Panc1 (cell line): ENCODE results near the gene SYF2. TPM values are rescaled to one million over a fixed set of nuclear protein-coding genes. Genes with fewer than 3 reads are reported as not detected.
"Not testable (repeated sequence)": the region's sequence is repeated elsewhere in the genome, so short reads cannot be mapped to it uniquely, and the experiment has no call there.

Experiments
- ATAC-seq: fragments of 200-7000 bp; cut with Tn5 transposase; 2 replicates; pipeline ENCODE4 v1.9.1; 2020; ENCODE audit warnings: mild to moderate bottlenecking, moderate library complexity
- BruUV-seq: library from RNA; stranded (reverse); fragments of 400-500 nt; replicated peaks from 2 replicates; lab custom pipeline; 2021; lab: Mats Ljungman, UMichigan
- CTCF ChIA-PET: fragments of 300-600 bp; sonication (Branson Sonifier 250); formaldehyde crosslinking; loops from one replicate; lab custom pipeline; 2022; ENCODE audit warnings: antibody characterized with exemption; lab: Charles Lee
- POLR2A ChIA-PET: fragments of 300-600 bp; sonication (Branson Sonifier 250); formaldehyde crosslinking; loops from one replicate; lab custom pipeline; 2022; ENCODE audit warnings: antibody characterized with exemption; lab: Charles Lee
- DNase-seq: peaks from one replicate; pipeline ENCODE4 v3.0.0-alpha.2; 2010; ENCODE audit warnings: low read depth, low spot score
- H3K27ac ChIP-seq: 2 replicates; pipeline ENCODE4 v1.5.1; 2011; ENCODE audit warnings: mild to moderate bottlenecking, low read length, inconsistent platforms
- H3K27me3 ChIP-seq: fragments of 200-500 bp; sonication (Bioruptor generic); 2 replicates; pipeline ENCODE4 v1.6.0; 2014; ENCODE audit warnings: low read length, inconsistent platforms; ENCODE audit not compliant: control insufficient read depth, insufficient read depth
- H3K36me3 ChIP-seq: fragments of 200-500 bp; sonication (Bioruptor generic); 2 replicates; pipeline ENCODE4 v1.5.1; 2014; ENCODE audit warnings: inconsistent platforms, mild to moderate bottlenecking, low read length, moderate library complexity; ENCODE audit not compliant: control insufficient read depth, insufficient read depth
- H3K4me1 ChIP-seq: 2 replicates; pipeline ENCODE4 v1.5.1; 2011; ENCODE audit warnings: inconsistent platforms, mild to moderate bottlenecking, low read length, moderate library complexity; ENCODE audit not compliant: control insufficient read depth, insufficient read depth
- H3K4me3 ChIP-seq, 2 experiments: 2 replicates each; pipeline ENCODE4 v1.5.1; 2011 to 2012; ENCODE audit warnings: low read depth in 2 of 2, low read length in 2 of 2, mild to moderate bottlenecking in 2 of 2, inconsistent platforms in 1 of 2, moderate library complexity in 1 of 2
- H3K9me3 ChIP-seq: fragments of 200-500 bp; sonication (Bioruptor generic); 2 replicates; pipeline ENCODE4 v1.5.1; 2014; ENCODE audit warnings: low read depth, mild to moderate bottlenecking, inconsistent platforms, low read length, moderate library complexity; ENCODE audit not compliant: control insufficient read depth, insufficient read depth
- POLR2AphosphoS5 ChIP-seq: IDR thresholded peaks from 2 replicates; pipeline ENCODE4 v1.6.1; 2012; ENCODE audit warnings: mild to moderate bottlenecking, low read depth, low read length, moderate library complexity
- SIN3A ChIP-seq: IDR thresholded peaks from 2 replicates; pipeline ENCODE4 v1.6.1; 2012; ENCODE audit warnings: low read depth, mild to moderate bottlenecking, low read length, moderate library complexity, borderline replicate concordance; ENCODE audit not compliant: insufficient read depth
- TCF7L2 ChIP-seq: IDR thresholded peaks from 2 replicates; pipeline ENCODE4 v1.6.1; 2011; ENCODE audit warnings: mild to moderate bottlenecking, low read depth, low read length, inconsistent platforms
- in situ Hi-C: cut with HindIII; loops from 2 replicates; pipeline ENCODE4 v1.10.0; 2016; ENCODE audit warnings: low sequenced_read_pairs, low pct_unique_long_range_greater_than_20kb
- intact Hi-C: fragments of 100-400 bp; cut with micrococcal nuclease; formaldehyde crosslinking; loops from one replicate; pipeline ENCODE4 v1.10.0; 2022; ENCODE audit not compliant: unreplicated experiment
- total RNA-seq: library from RNA; stranded (reverse); gene quantifications from one replicate; pipeline ENCODE4 v1.2.1, GENCODE V29; 2021; ENCODE audit not compliant: unreplicated experiment
- TF ChIP-seq, protein P1 (sequence below): fragments of 450-650 bp; IDR thresholded peaks from 2 replicates; pipeline ENCODE4 v1.5.1; 2017; ENCODE audit warnings: mild to moderate bottlenecking
- TF ChIP-seq, protein P2 (sequence below), 2 experiments: IDR thresholded peaks; 2 replicates each; pipeline ENCODE4 v1.6.1; 2011 to 2012; ENCODE audit warnings: low read depth in 2 of 2, control low read depth in 1 of 2, low read length in 1 of 2, mild to moderate bottlenecking in 1 of 2, moderate library complexity in 1 of 2; ENCODE audit not compliant: insufficient read depth in 1 of 2

The SYF2 gene
- total RNA-seq, 1 experiment from 2014 or later, result 28.9 TPM

DNA sequence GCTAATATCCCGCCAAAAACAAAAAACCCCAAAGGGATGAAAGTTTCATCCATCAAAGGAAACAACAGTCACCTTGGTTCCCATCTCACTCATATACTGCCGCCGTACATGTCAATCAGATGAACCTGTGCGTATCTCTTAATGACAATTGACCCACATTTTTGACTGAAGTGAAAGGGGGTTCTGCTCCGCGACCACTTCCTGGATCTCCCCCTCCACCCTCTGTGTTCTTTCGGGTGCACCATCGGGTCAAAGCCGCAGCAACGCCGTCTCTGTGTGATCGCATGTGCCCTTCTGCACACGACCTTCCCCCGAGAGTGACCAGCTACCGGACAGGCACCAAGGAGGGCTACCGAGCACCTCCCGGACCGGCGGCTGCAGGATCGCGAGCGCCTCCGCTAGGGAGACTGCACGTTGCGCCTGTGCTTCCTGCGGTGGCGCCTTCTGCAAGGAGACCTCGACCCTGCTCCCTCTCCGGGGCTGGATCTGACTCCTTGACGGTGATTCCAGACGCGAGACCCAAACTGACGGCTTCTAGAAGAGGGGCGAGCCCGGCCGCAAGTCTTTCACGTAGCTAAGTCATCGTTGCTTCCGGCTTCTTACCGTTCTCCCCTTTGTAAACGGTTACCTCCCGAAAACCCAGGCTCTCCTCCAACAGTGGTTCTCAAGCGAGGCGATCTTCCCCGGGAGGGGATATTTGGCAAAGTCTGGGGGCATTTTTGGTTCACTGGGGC, 34.4 kb upstream of the SYF2 start:
- H3K9me3 ChIP-seq, POLR2A ChIA-PET, in situ Hi-C loops, H3K4me1 ChIP-seq, BruUV-seq, H3K36me3 ChIP-seq, intact Hi-C loops, DNase-seq, CTCF ChIA-PET, H3K27me3 ChIP-seq: not testable (repeated sequence)
- peak overlapping the region; percentile 48 to 64 for H3K4me3 ChIP-seq
- peak overlapping the region; percentile 18; the same call in 1 of the 2 replicates for H3K27ac ChIP-seq
- peak; percentile 86 for ATAC-seq
- TF ChIP-seq, protein P1, sequence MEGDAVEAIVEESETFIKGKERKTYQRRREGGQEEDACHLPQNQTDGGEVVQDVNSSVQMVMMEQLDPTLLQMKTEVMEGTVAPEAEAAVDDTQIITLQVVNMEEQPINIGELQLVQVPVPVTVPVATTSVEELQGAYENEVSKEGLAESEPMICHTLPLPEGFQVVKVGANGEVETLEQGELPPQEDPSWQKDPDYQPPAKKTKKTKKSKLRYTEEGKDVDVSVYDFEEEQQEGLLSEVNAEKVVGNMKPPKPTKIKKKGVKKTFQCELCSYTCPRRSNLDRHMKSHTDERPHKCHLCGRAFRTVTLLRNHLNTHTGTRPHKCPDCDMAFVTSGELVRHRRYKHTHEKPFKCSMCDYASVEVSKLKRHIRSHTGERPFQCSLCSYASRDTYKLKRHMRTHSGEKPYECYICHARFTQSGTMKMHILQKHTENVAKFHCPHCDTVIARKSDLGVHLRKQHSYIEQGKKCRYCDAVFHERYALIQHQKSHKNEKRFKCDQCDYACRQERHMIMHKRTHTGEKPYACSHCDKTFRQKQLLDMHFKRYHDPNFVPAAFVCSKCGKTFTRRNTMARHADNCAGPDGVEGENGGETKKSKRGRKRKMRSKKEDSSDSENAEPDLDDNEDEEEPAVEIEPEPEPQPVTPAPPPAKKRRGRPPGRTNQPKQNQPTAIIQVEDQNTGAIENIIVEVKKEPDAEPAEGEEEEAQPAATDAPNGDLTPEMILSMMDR, result peak; percentile 51; the same call in 1 of the 2 replicates

DNA sequence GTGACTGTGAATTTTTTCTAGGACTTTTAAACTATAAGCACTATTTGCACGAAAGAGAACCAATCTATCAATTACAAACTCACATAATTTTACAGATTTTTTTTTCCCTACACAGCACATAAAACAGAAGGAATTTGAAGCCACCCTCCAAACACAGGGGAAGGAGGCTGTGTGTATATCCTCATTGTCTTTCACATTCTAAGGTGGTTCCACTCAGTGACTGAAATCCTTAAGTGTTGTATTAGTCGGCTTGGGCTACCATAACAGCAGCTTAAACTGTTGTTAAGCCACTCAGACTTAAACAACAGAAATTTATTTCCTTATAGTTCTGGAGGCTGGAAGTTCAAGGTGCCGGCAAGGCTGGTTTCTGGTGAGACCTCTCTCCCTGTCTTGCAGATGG, 28.0 kb upstream of the SYF2 start:
- H3K27ac ChIP-seq, POLR2A ChIA-PET, BruUV-seq, H3K27me3 ChIP-seq, in situ Hi-C loops, intact Hi-C loops, H3K9me3 ChIP-seq, CTCF ChIA-PET, H3K36me3 ChIP-seq, DNase-seq, H3K4me3 ChIP-seq, H3K4me1 ChIP-seq: not testable (repeated sequence)
- ATAC-seq, result peak; percentile 65; the same call in 1 of the 2 replicates

DNA sequence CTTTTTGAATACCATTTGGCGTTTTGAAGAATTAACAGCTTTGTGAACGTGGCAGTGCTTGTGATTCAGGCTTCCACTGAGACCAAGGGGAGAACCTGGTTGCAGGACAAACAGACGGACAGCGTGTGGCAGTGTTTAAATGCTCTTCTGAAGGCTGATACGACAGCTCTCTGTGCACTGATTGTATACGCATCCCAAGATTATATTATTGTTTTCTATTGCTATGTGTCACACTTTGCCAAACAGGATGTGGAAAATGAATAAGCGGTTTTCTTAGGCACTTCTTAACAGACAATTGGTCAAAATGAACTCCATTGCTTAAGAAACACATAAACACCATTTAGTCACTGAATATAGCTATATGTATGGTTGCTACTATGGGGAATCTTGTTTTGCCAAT, 27.5 kb upstream of the SYF2 start:
- BruUV-seq, H3K4me3 ChIP-seq, H3K36me3 ChIP-seq, CTCF ChIA-PET, POLR2A ChIA-PET, intact Hi-C loops, H3K9me3 ChIP-seq, in situ Hi-C loops, H3K27ac ChIP-seq, H3K4me1 ChIP-seq, H3K27me3 ChIP-seq: not testable (repeated sequence)
- ATAC-seq, result peak; percentile 94
- peak; percentile 63 for DNase-seq

DNA sequence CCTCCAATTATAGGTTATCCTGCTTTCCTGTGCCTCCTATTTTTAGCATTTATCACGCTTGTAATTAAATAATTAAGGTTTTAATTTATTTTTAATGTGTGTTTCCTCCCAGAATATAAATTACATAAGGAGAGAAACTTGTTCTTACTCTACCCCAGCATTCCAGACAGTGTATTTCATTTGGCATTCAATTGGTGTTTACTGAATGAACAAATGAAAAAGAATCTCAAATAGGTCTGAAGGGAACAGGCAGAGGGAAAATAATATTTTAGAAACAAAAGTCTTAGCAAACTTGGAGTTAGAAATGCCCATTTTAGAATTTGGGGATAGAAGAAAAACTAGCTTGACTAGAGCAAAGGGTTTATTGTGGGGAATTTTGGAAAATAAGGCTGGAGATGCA, 24.9 kb upstream of the SYF2 start:
- TF ChIP-seq, protein P1, result no peak
- TF ChIP-seq POLR2AphosphoS5, result no peak
- TF ChIP-seq, protein P2, sequence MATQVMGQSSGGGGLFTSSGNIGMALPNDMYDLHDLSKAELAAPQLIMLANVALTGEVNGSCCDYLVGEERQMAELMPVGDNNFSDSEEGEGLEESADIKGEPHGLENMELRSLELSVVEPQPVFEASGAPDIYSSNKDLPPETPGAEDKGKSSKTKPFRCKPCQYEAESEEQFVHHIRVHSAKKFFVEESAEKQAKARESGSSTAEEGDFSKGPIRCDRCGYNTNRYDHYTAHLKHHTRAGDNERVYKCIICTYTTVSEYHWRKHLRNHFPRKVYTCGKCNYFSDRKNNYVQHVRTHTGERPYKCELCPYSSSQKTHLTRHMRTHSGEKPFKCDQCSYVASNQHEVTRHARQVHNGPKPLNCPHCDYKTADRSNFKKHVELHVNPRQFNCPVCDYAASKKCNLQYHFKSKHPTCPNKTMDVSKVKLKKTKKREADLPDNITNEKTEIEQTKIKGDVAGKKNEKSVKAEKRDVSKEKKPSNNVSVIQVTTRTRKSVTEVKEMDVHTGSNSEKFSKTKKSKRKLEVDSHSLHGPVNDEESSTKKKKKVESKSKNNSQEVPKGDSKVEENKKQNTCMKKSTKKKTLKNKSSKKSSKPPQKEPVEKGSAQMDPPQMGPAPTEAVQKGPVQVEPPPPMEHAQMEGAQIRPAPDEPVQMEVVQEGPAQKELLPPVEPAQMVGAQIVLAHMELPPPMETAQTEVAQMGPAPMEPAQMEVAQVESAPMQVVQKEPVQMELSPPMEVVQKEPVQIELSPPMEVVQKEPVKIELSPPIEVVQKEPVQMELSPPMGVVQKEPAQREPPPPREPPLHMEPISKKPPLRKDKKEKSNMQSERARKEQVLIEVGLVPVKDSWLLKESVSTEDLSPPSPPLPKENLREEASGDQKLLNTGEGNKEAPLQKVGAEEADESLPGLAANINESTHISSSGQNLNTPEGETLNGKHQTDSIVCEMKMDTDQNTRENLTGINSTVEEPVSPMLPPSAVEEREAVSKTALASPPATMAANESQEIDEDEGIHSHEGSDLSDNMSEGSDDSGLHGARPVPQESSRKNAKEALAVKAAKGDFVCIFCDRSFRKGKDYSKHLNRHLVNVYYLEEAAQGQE (IDR thresholded peaks at IDR 0.05; ENCODE audit: insufficient read depth in 1 of 2, low read depth in 2 of 2, low read length in 1 of 2), result no peak
- no peak for TF ChIP-seq TCF7L2
- no peak for TF ChIP-seq SIN3A
- H3K9me3 ChIP-seq, result no peaks in the 10 kb centered on the region
- no peak for DNase-seq
- CTCF ChIA-PET, result no interaction called here
- no peaks in the 10 kb centered on the region for H3K27me3 ChIP-seq
- no TSS peak for BruUV-seq
- in situ Hi-C loops (no loop called here), intact Hi-C loops (no loop called here)
- H3K36me3 ChIP-seq, result no peaks in the 10 kb centered on the region
- peaks cover 5% of the 10 kb centered on the region; the same call in 1 of the 2 replicates for H3K4me1 ChIP-seq
- no peak overlapping the region for H3K4me3 ChIP-seq
- POLR2A ChIA-PET, result no interaction called here
- H3K27ac ChIP-seq, result no peak overlapping the region
- no peak for ATAC-seq
